Measurements from ENCODE around the gene SPATA20. TPM values are rescaled to one million over a fixed set of nuclear protein-coding genes. Genes with fewer than 3 reads are reported as not detected.

The SPATA20 gene
- total RNA-seq, 4 donors from 2014 or later = 34.1 to 67.3 (median 38.1) TPM

DNA sequence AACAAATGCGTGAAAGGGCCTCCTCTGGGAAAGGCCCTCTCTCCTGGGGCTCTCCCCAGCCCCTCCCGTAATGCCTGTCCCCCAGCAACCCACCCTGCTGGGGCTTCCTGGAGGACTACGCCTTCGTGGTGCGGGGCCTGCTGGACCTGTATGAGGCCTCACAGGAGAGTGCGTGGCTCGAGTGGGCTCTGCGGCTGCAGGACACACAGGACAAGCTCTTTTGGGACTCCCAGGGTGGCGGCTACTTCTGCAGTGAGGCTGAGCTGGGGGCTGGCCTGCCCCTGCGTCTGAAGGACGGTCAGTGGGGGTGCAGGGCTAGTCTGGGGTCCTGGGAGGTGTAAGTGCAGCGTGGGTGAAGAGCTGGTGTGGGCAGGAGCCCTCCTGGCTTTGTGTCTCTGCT is 4.9 kb downstream of the SPATA20 start:
- no peak for TF ChIP-seq POLR2A (IDR thresholded peaks at IDR 0.05)
- TF ChIP-seq, protein P1, sequence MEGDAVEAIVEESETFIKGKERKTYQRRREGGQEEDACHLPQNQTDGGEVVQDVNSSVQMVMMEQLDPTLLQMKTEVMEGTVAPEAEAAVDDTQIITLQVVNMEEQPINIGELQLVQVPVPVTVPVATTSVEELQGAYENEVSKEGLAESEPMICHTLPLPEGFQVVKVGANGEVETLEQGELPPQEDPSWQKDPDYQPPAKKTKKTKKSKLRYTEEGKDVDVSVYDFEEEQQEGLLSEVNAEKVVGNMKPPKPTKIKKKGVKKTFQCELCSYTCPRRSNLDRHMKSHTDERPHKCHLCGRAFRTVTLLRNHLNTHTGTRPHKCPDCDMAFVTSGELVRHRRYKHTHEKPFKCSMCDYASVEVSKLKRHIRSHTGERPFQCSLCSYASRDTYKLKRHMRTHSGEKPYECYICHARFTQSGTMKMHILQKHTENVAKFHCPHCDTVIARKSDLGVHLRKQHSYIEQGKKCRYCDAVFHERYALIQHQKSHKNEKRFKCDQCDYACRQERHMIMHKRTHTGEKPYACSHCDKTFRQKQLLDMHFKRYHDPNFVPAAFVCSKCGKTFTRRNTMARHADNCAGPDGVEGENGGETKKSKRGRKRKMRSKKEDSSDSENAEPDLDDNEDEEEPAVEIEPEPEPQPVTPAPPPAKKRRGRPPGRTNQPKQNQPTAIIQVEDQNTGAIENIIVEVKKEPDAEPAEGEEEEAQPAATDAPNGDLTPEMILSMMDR (IDR thresholded peaks at IDR 0.05) = no peak
- intact Hi-C loops (cut with DNase I) = loop anchor here (2.0 kb wide), 1 partner anchor 77 kb away; no protein-coding TSS in a partner anchor
- no peak for DNase-seq
- H3K36me3 ChIP-seq = peaks cover 0 to 52% (median 0%) of the 10 kb centered on the region in 3 donors
- 83 to 100% methylated on average over 1 of the region's 12 CpGs for whole genome bisulfite sequencing, 2 donors
- H3K4me3 ChIP-seq = no peak overlapping the region
- no peaks in the 10 kb centered on the region for H3K9me3 ChIP-seq
- H3K4me1 ChIP-seq = peaks cover 7 to 27% (median 12%) of the 10 kb centered on the region in 3 donors
- H3K27ac ChIP-seq = no peak overlapping the region
- peaks cover 0 to 17% (median 0%) of the 10 kb centered on the region in 4 donors for H3K27me3 ChIP-seq

DNA sequence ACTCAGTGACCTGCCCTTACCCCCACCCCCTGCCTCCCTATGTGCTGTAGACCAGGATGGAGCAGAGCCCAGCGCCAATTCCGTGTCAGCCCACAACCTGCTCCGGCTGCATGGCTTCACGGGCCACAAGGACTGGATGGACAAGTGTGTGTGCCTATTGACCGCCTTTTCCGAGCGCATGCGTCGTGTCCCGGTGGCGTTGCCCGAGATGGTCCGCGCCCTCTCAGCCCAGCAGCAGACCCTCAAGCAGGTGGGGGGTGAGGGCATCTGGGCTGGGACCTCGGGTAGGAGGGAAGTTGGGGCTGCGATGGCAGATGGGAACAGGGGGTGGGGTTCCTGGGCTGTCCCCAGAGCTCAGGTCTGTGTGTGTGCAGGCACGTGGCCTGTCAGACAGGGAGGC is 7.2 kb downstream of the SPATA20 start:
- Histone ChIP-seq H3K36me3 (peaks cover 0 to 45% (median 0%) of the 10 kb centered on the region in 3 donors), H3K27ac (no peak overlapping the region), H3K4me1 (peaks cover 4 to 19% (median 5%) of the 10 kb centered on the region in 3 donors), H3K4me3 (no peak overlapping the region), H3K27me3 (peaks cover 2 to 39% (median 4%) of the 10 kb centered on the region in 4 donors), H3K9me3 (no peaks in the 10 kb centered on the region)
- no peak for DNase-seq
- intact Hi-C loops (cut with DNase I) = no loop called here
- TF ChIP-seq, protein P1 (IDR thresholded peaks at IDR 0.05) = no peak
- no peak for TF ChIP-seq POLR2A (IDR thresholded peaks at IDR 0.05)
- 100% methylated on average over 1 of the region's 17 CpGs; no CpG with 5 or more reads in 1 of the 2 donors for WGBS, 2 donors

DNA sequence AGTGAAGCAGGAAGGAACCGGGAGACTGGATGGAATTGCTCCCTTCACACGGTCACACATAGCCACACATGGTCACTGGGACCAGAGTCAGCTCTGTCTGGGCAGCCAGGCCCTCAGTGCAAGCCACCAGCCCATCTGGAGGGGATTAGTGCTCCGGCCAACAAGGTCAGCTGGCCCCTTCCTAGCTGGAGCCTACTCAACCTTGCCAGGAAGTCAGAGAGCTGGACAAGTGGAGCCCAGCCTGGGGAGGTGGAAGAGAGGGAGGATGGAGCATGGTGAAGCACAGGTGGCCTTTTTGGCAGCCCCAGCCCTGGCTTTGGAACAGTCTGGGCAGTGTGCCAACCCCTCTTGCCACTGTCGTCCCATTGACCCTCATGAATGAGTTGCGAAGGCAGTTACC is 9.8 kb downstream of the SPATA20 start:
- 14 to 43% methylated on average over 1 to 2 of the region's 5 CpGs for WGBS, 2 donors
- Histone ChIP-seq H3K27ac (no peak overlapping the region), H3K36me3 (peaks cover 0 to 20% (median 0%) of the 10 kb centered on the region in 3 donors), H3K27me3 (peaks cover 15 to 65% (median 21%) of the 10 kb centered on the region in 4 donors), H3K9me3 (no peaks in the 10 kb centered on the region), H3K4me1 (peaks cover 28 to 34% (median 29%) of the 10 kb centered on the region in 3 donors), H3K4me3 (no peak overlapping the region)
- intact Hi-C loops (cut with DNase I) = no loop called here
- DNase-seq = no peak
- TF ChIP-seq POLR2A (IDR thresholded peaks at IDR 0.05) = no peak
- TF ChIP-seq, protein P1 (IDR thresholded peaks at IDR 0.05) = no peak

DNA sequence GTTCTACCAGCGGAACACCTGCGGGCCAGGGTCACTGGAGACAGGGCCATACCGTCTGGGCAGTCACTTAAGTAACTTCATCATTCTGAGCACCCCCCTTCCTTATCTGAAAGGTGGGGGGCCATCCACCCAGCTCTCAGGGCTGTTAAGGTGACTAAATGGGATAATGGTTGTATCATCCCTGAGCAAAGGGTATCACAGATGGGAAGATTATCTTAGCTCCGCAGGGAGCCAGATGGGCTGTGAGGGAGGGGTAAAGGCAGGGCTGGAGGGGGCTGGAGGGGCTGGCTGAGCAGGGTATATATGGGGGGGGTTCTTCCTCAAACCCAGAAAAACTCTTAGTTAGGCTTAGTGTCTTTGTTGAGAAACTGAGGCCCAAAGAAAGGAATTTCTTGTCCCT is 10.7 kb downstream of the SPATA20 start:
- Histone ChIP-seq H3K27me3 (peaks cover 23 to 73% (median 26%) of the 10 kb centered on the region in 4 donors), H3K4me3 (no peak overlapping the region), H3K27ac (no peak overlapping the region), H3K4me1 (peaks cover 33 to 42% (median 34%) of the 10 kb centered on the region in 3 donors), H3K36me3 (peaks cover 0 to 16% (median 0%) of the 10 kb centered on the region in 3 donors), H3K9me3 (no peaks in the 10 kb centered on the region)
- intact Hi-C loops (cut with DNase I) = no loop called here
- TF ChIP-seq POLR2A (IDR thresholded peaks at IDR 0.05) = no peak
- TF ChIP-seq, protein P1 (IDR thresholded peaks at IDR 0.05) = no peak
- no peak for DNase-seq
- 85 to 87% methylated on average over 4 of the region's 4 CpGs for WGBS, 2 donors

DNA sequence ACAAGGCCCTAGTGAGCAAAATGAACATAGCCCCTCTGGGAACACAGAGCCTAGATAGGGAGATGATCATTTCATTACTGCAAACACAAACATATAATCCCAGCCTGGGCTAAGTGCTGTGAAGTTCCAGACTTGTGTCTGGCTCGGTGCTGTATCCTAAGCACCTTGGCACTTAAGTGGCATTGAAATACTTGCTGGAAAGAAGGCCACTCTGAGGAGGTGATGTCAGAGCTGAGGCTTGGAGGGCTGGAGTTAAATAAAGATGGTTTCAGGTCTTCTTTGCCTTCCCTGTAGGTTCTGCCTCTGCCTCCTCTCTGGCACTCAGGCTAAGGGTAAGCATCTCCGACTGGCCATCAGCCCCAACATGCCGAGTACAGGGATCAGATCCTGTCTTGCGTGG is 11.1 kb downstream of the SPATA20 start:
- TF ChIP-seq, protein P1 (IDR thresholded peaks at IDR 0.05) = no peak
- no peak for TF ChIP-seq POLR2A (IDR thresholded peaks at IDR 0.05)

More for the DNA sequence above, 11.1 kb downstream of the SPATA20 start:
- Histone ChIP-seq H3K4me3 (no peak overlapping the region), H3K9me3 (no peaks in the 10 kb centered on the region), H3K27ac (no peak overlapping the region), H3K27me3 (peaks cover 27 to 78% (median 28%) of the 10 kb centered on the region in 4 donors), H3K36me3 (peaks cover 0 to 16% (median 0%) of the 10 kb centered on the region in 3 donors), H3K4me1 (peaks cover 33 to 44% (median 34%) of the 10 kb centered on the region in 3 donors)
- intact Hi-C loops (cut with DNase I) = no loop called here
- 72 to 93% methylated on average over 3 to 4 of the region's 4 CpGs for WGBS, 2 donors
- DNase-seq = no peak
